ENCODE data around the gene FANCI.

Gene FANCI

DNA sequence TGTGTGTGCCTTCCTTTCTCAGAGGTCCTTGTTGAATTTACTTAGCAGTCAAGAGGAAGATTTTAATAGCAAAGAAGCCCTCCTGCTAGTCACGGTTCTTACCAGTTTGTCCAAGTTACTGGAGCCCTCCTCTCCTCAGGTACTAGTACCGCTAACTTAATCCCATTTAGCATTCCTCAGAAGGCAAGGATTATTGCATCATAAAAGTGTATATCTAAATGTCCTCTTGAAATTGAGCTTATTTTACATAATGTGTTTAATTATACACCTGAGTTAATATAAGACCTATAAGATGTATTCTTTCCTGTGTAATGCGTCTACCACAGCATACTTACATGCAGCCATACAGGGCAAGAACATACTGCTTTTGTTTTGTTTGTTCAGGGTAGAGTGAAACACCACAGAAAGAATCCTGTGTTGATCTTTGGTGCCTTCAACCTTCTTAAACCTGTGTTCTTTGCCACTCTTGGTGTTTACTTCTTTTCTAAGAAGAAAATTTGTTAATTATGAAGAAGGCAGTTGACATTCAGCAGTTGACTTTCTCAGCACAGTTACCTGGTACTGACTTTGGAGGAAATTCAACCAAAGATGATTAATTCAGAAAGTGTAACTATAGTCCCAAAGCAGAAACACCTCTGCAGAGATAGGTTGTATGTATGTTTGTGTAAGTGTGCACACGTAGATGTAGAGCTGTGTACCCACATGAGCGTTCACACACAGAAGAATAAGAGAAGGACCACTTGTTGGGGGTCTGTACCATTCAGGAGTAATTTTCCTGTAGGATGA lies 57.7 kb downstream of the FANCI start:
- Histone ChIP-seq H3K27me3 (ENCODE audit: insufficient read depth, low read depth, severe bottlenecking) (no peaks in the 10 kb centered on the region), H3K36me3 (peaks cover 67% of the 10 kb centered on the region), H3K9me3 (ENCODE audit: severe bottlenecking) (no peaks in the 10 kb centered on the region), H3K27ac (no peak overlapping the region), H3K4me3 (ENCODE audit: low read depth, low read length) (no peak overlapping the region)
- DNase-seq = no peak
- TF ChIP-seq, protein P1, sequence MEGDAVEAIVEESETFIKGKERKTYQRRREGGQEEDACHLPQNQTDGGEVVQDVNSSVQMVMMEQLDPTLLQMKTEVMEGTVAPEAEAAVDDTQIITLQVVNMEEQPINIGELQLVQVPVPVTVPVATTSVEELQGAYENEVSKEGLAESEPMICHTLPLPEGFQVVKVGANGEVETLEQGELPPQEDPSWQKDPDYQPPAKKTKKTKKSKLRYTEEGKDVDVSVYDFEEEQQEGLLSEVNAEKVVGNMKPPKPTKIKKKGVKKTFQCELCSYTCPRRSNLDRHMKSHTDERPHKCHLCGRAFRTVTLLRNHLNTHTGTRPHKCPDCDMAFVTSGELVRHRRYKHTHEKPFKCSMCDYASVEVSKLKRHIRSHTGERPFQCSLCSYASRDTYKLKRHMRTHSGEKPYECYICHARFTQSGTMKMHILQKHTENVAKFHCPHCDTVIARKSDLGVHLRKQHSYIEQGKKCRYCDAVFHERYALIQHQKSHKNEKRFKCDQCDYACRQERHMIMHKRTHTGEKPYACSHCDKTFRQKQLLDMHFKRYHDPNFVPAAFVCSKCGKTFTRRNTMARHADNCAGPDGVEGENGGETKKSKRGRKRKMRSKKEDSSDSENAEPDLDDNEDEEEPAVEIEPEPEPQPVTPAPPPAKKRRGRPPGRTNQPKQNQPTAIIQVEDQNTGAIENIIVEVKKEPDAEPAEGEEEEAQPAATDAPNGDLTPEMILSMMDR (IDR thresholded peaks at IDR 0.05; ENCODE audit: low read depth, low read length) = no peak

DNA sequence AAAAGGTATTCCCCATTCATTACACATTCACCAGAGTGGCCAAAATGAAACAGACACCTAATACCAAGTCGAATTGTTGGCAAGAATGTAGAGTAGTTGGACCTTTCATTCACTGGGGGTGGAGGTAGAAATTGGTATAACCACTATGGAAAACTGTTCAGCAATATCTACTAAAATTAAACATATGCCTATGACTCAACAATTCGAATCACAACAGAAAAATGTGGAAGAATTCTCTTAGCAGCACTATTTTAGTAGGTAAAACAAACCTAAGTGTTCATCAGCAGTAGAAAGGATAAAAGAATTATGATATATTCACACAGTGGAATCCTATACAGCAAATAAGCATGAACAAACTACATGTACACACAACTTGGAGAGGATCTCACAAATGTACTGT lies 60.2 kb downstream of the FANCI start:
- peaks cover 86% of the 10 kb centered on the region for H3K36me3 ChIP-seq
- no peaks in the 10 kb centered on the region for H3K27me3 ChIP-seq (ENCODE audit: insufficient read depth, low read depth, severe bottlenecking)
- DNase-seq = no peak
- H3K9me3 ChIP-seq (ENCODE audit: severe bottlenecking) = no peaks in the 10 kb centered on the region
- no peak overlapping the region for H3K4me3 ChIP-seq (ENCODE audit: low read depth, low read length)
- TF ChIP-seq, protein P1 (IDR thresholded peaks at IDR 0.05; ENCODE audit: low read depth, low read length) = no peak
- no peak overlapping the region for H3K27ac ChIP-seq

DNA sequence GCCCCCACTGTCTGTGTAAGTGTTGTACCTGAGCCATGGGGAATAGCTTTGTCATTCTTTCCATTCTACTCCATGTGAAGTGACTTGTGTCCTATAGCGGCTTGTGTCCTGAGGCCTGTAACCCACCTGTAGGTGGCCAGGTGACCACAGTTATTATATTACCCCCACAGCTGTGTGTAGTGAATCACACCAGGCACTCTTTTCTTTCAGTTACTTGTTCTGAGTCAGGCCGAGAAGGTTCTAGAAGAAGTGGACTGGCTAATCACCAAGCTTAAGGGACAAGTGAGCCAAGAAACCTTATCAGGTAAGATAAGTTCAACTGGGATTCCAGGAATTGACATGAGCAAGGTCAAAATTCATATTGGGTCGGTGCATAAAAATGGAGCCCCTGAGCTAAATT lies 61.6 kb downstream of the FANCI start:
- H3K27me3 ChIP-seq (ENCODE audit: insufficient read depth, low read depth, severe bottlenecking) = no peaks in the 10 kb centered on the region
- no peak for DNase-seq
- TF ChIP-seq, protein P1 (IDR thresholded peaks at IDR 0.05; ENCODE audit: low read depth, low read length) = no peak
- no peak overlapping the region for H3K27ac ChIP-seq
- peaks cover 91% of the 10 kb centered on the region for H3K36me3 ChIP-seq
- H3K4me3 ChIP-seq (ENCODE audit: low read depth, low read length) = no peak overlapping the region
- H3K9me3 ChIP-seq (ENCODE audit: severe bottlenecking) = no peaks in the 10 kb centered on the region

DNA sequence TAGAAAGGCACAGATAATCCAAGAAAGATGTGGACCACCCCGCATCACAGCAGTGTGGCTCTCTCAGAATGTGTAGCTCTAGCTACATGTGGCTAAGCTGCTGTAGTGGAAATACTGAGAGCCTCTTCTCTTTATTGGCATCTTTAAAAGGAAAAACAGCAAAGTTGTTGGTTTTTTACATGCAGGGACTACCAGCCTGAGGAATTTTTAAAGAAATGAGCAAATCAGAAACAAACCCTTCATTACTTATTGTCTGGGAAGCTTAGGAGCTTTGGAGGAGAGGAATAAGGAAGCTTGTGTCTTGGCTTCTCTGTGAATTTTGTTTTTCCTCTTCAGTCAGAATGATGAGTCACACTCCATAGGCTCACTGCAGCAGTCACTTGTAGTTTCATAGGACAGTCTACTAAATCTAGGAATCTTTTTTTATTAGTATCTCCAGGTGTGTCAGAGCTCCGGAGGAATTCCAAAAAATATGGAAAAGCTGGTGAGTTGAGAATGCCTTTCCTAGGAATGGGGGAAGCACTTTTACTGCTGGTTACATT lies 63.3 kb downstream of the FANCI start:
- H3K27ac ChIP-seq = no peak overlapping the region
- H3K27me3 ChIP-seq (ENCODE audit: insufficient read depth, low read depth, severe bottlenecking) = no peaks in the 10 kb centered on the region
- no peak overlapping the region for H3K4me3 ChIP-seq (ENCODE audit: low read depth, low read length)
- peaks cover 86% of the 10 kb centered on the region for H3K36me3 ChIP-seq
- DNase-seq = no peak
- no peaks in the 10 kb centered on the region for H3K9me3 ChIP-seq (ENCODE audit: severe bottlenecking)
- TF ChIP-seq, protein P1 (IDR thresholded peaks at IDR 0.05; ENCODE audit: low read depth, low read length) = no peak

DNA sequence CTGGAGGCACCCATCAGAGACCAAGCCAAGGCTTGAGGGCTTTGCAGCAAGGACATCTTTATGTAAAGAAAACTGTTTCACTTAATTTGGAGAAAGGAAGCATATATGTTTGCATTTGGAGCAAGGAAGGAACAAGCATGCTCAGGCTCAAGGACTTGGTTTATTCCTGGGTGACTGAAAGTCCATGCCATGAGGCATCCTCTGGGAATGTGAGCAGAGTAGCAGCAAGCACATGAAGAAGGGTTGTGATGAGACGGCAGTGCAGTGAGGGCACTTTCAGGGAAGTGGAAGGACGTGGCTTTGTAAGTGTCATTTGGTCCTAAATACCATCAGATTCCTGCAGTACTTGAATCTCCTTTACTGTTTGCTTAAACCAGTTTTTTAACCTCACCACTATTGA lies 64.0 kb downstream of the FANCI start:
- Histone ChIP-seq H3K9me3 (ENCODE audit: severe bottlenecking) (no peaks in the 10 kb centered on the region), H3K36me3 (peaks cover 88% of the 10 kb centered on the region), H3K27ac (no peak overlapping the region), H3K4me3 (ENCODE audit: low read depth, low read length) (no peak overlapping the region), H3K27me3 (ENCODE audit: insufficient read depth, low read depth, severe bottlenecking) (no peaks in the 10 kb centered on the region)
- no peak for DNase-seq
- TF ChIP-seq, protein P1 (IDR thresholded peaks at IDR 0.05; ENCODE audit: low read depth, low read length) = no peak

Data from WERI-Rb-1 (cell line).